Neural progenitor cell (in vitro differentiated cells): Measurements from ENCODE around the gene BEND2.

Source experiments
- CTCF ChIP-seq: fragments of 200-600 bp; sonication (generic); IDR thresholded peaks from 2 replicates; pipeline ENCODE4 v1.5.1; 2017; ENCODE audit warnings: antibody characterized with exemption, mild to moderate bottlenecking
- EZH2 ChIP-seq: fragments of 200-600 bp; sonication (generic); IDR thresholded peaks from 2 replicates; pipeline ENCODE4 v1.6.1; 2017; ENCODE audit warnings: antibody characterized with exemption, mild to moderate bottlenecking, moderate library complexity
- EZH2phosphoT487 ChIP-seq: fragments of 200-600 bp; sonication (generic); IDR thresholded peaks from 2 replicates; pipeline ENCODE4 v1.6.1; 2017; ENCODE audit warnings: antibody characterized with exemption

- TF ChIP-seq CTCF (no peak), EZH2 (no peak), EZH2phosphoT487 (no peak)
These were observed 34.4 kb upstream of the BEND2 start for GRCh38 chrX:18255059-18255458.
